ENCODE results near the gene TEX22.

DNA sequence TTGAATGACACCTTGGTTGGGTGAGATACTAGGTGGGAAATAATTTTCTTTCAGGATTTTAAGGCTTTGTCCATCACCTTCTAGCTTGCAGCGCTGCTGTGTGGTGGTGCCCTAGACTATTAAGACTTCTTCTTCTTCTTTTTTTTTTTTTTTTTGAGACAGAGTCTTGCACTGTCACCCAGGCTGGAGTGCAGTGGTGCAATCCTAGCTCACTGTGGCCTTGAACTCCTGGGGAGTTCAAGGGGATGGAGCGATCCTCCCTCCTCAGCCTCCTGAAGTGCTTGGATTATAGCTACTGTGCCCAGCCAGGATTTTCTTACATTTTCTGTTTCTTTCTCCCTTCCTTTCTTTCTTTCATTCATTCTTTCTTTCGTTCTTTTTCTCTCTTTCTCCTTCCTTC, 11.0 kb downstream of the TEX22 start:
- TF ChIP-seq EZH2 (optimal IDR thresholded peaks at IDR 0.05; ENCODE audit: low read depth, low read length) (no peak), EZH2phosphoT487 (IDR thresholded peaks at IDR 0.05; ENCODE audit: low read length) (no peak)
- TF ChIP-seq, protein P1, sequence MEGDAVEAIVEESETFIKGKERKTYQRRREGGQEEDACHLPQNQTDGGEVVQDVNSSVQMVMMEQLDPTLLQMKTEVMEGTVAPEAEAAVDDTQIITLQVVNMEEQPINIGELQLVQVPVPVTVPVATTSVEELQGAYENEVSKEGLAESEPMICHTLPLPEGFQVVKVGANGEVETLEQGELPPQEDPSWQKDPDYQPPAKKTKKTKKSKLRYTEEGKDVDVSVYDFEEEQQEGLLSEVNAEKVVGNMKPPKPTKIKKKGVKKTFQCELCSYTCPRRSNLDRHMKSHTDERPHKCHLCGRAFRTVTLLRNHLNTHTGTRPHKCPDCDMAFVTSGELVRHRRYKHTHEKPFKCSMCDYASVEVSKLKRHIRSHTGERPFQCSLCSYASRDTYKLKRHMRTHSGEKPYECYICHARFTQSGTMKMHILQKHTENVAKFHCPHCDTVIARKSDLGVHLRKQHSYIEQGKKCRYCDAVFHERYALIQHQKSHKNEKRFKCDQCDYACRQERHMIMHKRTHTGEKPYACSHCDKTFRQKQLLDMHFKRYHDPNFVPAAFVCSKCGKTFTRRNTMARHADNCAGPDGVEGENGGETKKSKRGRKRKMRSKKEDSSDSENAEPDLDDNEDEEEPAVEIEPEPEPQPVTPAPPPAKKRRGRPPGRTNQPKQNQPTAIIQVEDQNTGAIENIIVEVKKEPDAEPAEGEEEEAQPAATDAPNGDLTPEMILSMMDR (IDR thresholded peaks at IDR 0.05; ENCODE audit: low read length), result no peak

Measured in MM.1S (cell line).